ENCODE data around the gene B9D2.
A peak's percentile ranks its signal among the peaks of the same experiment; 100 is the strongest.

Gene B9D2

DNA sequence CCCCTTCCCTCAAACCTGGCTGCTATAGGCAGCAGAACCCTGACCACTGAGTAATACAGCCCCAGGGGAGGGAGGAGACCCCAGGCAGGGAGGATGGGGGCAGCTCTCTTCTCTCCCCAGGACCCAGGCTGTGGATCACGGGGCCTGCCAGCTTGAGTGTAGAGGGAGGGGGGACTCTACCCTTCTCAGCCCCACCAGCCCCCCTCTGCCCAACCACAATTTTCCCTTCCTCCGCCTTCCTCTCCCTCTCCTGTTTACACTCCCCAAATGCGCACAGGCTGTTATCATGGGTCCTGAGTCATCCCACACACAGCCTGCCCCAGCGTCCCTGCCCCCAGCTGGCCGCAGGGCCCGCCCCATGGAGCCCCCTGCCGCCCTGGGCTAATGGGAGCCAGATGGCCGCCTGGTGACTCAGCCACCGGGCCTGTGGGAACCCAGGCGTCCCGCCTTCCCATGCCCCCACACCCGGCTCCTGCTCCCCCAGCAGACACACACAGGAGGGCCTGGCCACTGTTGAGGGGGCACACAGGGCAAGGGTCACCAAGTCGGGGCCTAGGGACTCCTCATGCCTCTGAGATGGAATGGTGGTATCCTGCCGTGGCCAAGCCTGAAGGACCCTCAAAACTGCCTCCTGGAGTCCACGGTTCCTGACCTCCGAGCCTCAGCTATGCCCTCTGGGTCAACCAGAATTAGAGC is 40.4 kb downstream of the B9D2 start:
- peak; percentile 83 to 90 for DNase-seq

DNA sequence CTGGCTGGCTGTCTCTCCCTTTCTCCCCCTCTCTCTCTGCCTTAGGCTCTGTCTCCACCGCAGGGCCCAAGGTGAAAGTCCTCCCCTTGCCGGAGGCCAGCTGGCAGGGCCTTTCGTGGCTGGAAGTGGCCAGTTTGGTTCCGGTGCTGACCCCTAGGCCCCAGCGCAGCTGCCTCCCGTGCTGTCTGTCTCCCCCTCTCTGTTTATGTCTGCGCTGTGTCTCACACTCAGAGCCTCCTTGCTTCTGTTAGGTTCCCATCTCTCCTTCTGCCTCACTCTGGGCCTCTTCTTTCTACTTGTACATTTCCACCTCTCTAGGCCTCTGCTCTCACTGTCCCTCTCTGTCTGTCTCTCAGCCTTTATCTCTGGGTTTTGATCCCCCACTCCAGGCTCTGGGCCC is 40.9 kb downstream of the B9D2 start:
- DNase-seq, result no peak
- TF ChIP-seq POLR2A (IDR thresholded peaks at IDR 0.05; ENCODE audit: low read length), result no peak
- no peak for TF ChIP-seq GATA1 (IDR thresholded peaks at IDR 0.05; ENCODE audit: low read depth, low read length)

More for the DNA sequence above, 40.4 kb downstream of the B9D2 start:
- TF ChIP-seq POLR2A (IDR thresholded peaks at IDR 0.05; ENCODE audit: low read length) (peak; percentile 32), GATA1 (IDR thresholded peaks at IDR 0.05; ENCODE audit: low read depth, low read length) (no peak)

DNA sequence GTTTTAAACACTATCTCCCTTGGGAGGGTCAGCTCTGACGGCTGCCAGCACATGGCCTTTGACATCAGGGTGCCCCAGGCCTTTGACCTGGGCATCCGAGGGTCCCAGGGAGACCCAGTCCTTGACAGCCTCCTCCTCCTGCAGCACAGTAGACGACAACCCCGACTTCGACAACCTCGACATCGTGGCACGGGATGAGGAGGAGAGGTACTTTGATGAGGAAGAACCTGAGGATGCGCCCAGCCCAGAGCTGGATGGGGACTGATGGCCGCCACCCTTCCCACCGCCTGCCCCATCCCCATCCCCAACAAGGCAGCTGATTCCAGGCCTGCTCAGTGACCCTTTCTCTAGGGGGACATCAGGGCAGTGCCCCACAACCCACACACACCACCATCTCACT is 41.5 kb downstream of the B9D2 start:
- no peak for TF ChIP-seq GATA1 (IDR thresholded peaks at IDR 0.05; ENCODE audit: low read depth, low read length)
- no peak for TF ChIP-seq POLR2A (IDR thresholded peaks at IDR 0.05; ENCODE audit: low read length)
- DNase-seq, result no peak

DNA sequence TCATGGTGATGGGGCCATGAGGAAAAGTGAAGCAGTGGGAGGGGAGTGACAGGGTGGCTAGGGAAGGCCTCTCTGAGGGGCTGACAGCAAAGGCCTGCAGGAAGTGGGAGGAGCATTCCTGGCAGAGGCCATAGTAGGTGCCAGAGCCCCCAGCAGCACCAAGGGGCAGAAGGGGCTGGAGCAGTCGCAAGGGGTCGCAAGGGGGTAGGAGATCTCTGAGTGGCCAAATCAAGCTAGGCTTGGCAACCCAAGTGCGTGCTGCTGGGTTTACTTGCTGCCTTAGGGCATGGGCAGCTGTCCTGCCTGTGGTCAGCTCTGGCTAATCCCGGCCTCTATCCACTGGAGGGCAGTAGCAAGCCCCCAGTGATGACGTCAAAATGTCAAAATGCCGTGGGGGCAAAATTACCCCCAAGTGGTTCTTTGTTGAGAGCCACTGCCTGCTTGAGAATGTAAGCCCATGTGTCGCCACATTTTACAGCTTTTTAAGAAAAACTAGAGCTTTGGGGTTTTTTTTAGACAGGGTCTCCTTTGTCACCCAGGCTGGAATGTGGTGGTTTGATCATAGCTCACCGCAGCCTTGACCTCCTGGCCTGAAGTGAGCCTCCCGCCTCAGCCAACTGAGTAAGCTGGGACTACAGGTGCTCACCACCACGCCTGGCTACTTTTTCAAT is 42.2 kb downstream of the B9D2 start:
- peak; percentile 56 to 60 for DNase-seq
- TF ChIP-seq GATA1 (IDR thresholded peaks at IDR 0.05; ENCODE audit: low read depth, low read length), result no peak
- TF ChIP-seq POLR2A (IDR thresholded peaks at IDR 0.05; ENCODE audit: low read length), result no peak

DNA sequence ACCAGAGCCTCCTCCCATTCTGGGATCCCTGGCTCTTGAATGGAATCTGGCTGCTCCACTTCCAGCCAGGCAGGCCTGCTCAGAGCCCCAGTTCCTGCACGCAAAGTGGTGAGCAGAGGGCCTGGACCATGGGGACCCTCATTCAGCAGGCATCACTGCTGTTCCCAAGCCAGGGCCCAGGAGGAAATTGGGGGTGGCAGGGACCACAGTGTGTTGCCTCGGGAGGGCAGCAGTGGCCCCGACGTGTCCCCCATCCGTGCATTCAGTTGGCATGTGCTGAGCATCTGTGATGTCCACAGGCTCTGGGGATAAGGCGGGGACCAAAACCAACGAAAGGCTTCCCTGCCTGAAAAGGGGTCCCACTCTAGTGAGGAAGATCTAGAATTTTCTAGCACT is 42.7 kb downstream of the B9D2 start:
- no peak for TF ChIP-seq POLR2A (IDR thresholded peaks at IDR 0.05; ENCODE audit: low read length)
- TF ChIP-seq GATA1 (IDR thresholded peaks at IDR 0.05; ENCODE audit: low read depth, low read length), result no peak
- DNase-seq, result no peak

DNA sequence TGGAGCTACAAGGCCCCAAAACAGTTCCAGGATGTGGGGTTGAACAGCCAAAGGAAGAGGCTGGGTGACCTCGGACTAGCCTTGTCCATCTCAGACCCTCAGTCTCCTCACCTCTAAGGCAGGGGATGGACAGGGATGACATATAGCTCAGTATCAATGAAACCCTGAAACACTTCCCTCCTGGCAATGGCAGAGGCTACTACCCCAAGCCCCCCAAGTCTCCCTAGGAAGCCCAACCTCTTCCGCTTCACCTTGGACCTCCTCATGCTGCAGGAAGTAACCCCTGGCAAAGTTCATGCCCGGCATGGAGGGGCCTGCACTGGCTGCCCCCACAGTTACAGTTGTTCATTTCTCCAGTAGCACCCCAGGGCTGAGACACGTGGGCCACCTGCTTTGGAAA is 43.4 kb downstream of the B9D2 start:
- DNase-seq, result no peak
- TF ChIP-seq GATA1 (IDR thresholded peaks at IDR 0.05; ENCODE audit: low read depth, low read length) (no peak), POLR2A (IDR thresholded peaks at IDR 0.05; ENCODE audit: low read length) (no peak)

DNA sequence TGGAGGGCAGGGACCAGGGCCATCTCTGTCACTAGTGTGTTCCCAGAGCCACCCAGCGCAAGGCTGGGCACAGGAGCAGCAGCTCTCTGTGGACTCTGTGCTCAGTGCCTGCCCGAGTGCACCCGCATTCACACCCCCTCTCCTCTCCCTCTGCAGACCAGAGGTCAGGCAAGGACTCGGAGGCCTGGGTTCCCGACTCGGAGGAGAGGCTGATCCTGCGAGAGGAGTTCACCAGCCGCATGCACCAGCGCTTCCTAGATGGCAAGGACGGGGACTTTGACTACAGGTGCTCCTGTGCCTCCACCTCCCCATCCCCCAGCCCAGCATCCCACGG is 43.8 kb downstream of the B9D2 start:
- no peak for TF ChIP-seq POLR2A (IDR thresholded peaks at IDR 0.05; ENCODE audit: low read length)
- TF ChIP-seq GATA1 (IDR thresholded peaks at IDR 0.05; ENCODE audit: low read depth, low read length), result no peak
- DNase-seq, result no peak

DNA sequence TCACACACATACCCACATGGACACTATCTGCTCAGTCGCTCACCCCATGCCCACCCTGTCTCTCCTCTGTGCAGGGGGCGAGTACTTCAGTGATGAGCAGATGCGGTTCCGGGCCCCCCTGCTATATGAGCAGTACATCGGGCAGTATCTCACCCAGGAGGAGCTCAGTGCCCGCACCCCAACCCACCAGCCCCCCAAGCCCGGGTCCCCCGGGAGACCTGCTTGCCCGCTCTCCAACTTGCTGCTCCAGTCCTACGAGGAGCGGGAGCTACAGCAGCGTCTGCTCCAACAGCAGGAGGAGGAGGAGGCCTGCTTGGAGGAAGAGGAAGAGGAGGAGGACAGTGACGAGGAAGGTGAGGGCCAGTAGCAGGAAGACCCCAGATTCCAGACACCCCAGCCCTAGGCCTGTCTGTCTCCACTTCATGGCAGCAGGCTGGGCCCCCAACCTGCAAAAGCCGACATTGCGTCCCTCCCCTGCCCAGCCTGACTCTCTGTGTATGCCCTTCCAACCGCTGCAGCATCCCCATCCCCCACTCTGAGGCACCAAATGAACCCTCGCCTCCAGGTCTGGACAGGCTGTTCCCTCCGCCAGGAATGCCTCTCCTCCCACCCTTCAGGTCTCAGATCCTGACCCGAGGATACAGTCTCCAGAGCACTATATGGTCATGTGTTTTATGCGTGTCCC is 44.3 kb downstream of the B9D2 start:
- DNase-seq, result no peak
- TF ChIP-seq GATA1 (IDR thresholded peaks at IDR 0.05; ENCODE audit: low read depth, low read length) (no peak), POLR2A (IDR thresholded peaks at IDR 0.05; ENCODE audit: low read length) (no peak)

DNA sequence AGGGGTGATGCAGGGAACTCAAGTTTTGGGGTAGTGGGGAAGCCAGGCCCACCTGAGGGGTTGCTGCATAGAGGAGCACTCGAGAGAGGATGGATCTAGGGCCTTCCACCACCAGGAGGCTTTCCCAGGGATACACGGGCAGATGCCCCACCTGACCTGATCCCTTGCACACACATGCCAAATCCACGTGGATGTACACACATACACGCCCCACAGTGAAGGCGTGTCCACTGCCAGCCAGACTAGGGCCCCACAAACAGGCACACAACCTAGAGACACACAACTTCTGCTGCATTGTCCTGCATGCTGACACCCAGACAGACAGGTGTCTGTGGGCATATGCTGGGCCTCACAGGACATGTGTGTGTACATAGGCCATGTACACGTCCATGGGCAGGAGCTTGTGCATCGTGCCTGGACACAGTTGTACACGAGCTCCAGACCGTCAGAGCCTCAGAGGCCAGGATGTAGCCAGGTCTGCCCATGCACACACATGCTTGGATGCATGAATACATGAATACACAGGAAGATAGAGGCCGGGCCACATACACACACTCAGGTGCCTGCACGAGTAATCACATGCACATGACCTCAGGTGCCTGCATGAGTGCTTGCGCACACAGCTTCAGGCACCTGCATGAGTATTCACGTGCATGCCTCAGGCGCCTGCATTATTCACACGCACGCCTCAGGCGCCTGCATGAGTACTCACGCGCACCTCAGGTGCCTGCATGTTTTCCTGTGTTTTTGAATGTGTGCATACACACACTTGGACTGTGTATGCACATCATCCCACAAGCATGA is 45.1 kb downstream of the B9D2 start:
- TF ChIP-seq GATA1 (IDR thresholded peaks at IDR 0.05; ENCODE audit: low read depth, low read length), result no peak
- TF ChIP-seq POLR2A (IDR thresholded peaks at IDR 0.05; ENCODE audit: low read length), result peak; percentile 24

DNA sequence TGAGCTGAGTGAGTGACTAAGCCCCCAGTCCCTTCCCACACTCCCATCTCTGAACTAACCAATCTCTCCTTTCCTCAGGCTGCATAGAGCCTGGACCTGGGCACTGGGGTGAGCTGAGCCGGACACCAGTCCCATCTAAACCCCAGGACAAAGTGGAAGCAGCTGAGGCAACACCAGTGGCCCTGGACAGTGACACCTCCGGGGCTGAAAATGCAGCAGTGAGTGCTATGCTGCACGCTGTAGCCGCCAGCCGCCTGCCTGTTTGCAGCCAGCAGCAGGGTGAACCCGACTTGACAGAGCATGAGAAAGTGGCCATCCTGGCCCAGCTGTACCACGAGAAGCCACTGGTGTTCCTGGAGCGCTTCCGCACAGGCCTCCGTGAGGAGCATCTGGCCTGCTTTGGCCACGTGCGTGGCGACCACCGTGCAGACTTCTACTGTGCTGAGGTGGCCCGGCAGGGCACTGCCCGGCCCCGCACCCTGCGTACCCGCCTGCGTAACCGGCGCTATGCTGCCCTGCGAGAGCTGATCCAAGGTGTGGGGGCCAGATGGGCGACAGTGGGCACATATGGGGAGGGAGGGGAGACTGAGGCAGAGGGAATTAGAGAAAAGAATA is 47.5 kb downstream of the B9D2 start:
- no peak for TF ChIP-seq GATA1 (IDR thresholded peaks at IDR 0.05; ENCODE audit: low read depth, low read length)
- no peak for TF ChIP-seq POLR2A (IDR thresholded peaks at IDR 0.05; ENCODE audit: low read length)
- no peak for DNase-seq

More for the DNA sequence above, 45.1 kb downstream of the B9D2 start:
- DNase-seq, result no peak

DNA sequence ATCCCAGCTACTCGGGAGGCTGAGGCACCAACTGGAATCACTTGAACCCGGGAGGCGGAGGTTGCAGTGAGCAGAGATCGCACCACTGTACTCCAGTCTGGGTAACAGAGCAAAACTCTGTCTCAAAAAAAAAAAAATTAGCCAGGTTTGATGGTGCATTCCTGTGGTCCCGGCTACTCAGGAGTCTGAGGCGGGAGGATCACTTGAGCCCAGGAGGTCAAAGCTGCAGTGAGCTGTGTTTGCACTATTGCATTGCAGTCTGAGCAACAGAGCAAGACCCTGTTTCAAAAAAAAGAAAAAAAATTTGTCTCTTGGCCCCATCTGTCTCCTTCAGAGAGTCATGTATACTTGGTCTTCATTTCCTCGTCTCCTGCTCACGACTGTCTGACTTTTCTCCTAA is 52.3 kb downstream of the B9D2 start:
- no peak for TF ChIP-seq POLR2A (IDR thresholded peaks at IDR 0.05; ENCODE audit: low read length)
- TF ChIP-seq GATA1 (IDR thresholded peaks at IDR 0.05; ENCODE audit: low read depth, low read length), result no peak
- DNase-seq, result no peak

DNA sequence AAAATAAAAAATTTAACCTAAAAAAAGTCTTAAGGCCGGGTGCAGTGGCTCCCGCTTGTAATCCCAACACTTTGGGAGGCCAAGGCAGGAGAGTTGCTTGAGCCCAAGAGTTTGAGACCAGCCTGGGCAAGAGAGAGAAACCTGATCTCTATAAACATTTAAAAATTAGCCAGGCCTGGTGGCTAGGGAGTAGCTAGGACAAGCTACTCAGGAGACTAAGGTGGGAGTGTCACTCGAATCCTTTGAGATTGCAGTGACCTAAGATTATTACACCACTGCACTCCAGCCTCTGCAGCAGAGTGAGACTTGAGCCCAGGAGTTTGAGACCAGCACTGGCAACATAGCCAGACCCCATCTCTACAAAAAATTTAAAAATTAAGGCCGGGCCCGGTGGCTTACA is 52.9 kb downstream of the B9D2 start:
- peak in 1 of 2 experiments; percentile 18 for DNase-seq
- no peak for TF ChIP-seq GATA1 (IDR thresholded peaks at IDR 0.05; ENCODE audit: low read depth, low read length)

DNA sequence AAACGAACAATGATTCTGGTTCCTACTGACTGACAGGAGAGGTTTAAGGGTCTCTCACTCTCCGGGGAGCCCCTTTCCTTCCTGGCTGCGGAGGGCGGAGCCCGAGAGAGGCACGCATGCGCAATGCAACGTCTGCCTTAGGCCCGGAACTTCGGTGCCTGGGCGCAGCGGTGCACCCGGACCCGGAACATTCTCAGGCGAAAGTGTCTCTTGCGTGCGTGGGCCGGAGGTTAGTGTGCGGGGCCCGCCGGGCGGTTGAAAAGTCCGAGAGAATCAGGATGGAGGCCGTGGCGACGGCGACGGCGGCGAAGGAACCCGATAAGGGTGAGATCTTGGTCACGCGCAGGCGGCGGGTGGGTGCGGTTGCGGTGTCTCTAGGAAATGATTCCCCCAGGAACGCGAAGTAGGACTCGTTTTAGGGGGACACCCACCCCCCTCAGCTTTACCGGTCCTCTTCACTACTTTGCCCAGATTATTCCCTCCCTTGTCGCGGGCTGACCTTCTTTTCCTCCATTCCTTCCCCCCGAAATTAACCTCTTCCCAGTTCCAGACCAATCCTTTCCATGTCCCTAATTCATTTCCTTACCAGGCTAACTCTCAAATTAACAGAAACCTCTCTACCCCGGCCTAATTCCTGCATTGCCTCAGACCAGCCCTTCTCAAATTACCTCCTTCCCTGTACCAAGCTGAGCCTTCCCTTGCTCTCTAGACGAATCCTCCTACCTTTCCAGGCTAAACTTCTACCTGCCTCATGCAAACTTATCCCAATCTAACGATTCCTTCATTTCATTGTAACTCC is 53.7 kb downstream of the B9D2 start, which contains the start of gene CCDC97:
CCDC97 (plus strand) TSS at position 140 of the 799 bp plus-strand sequence; CDS start at position 279, 139 bp downstream.
- TF ChIP-seq GATA1 (IDR thresholded peaks at IDR 0.05; ENCODE audit: low read depth, low read length), result no peak
- TF ChIP-seq POLR2A (IDR thresholded peaks at IDR 0.05; ENCODE audit: low read length), result peak; percentile 84

More for the DNA sequence above, 53.7 kb downstream of the B9D2 start, which contains the start of gene CCDC97:
- DNase-seq, result peak; percentile 96 to 98
